Thymus (tissue), 11 donors: ENCODE results near the gene PFDN6. TPM values are rescaled to one million over a fixed set of nuclear protein-coding genes. Genes with fewer than 3 reads are reported as not detected.

ENCODE experiments used
- DNase-seq, 9 donors: peaks; one replicate each; pipeline ENCODE4 v3.0.0-alpha.2; 2013; ENCODE audit warnings: low spot score in 9 of 9, low read depth in 6 of 9, missing footprints in 1 of 9
- H3K27ac ChIP-seq, 2 donors: one replicate each; pipeline ENCODE4 v1.5.1; 2013; ENCODE audit warnings: control low read depth in 1 of 2, low read depth in 1 of 2, low read length in 1 of 2, mild to moderate bottlenecking in 1 of 2, moderate library complexity in 1 of 2
- H3K27me3 ChIP-seq, 2 donors: one replicate each; pipeline ENCODE4 v1.5.1; 2013; ENCODE audit warnings: low read length in 1 of 2; ENCODE audit not compliant: control insufficient read depth in 2 of 2, insufficient read depth in 1 of 2
- H3K36me3 ChIP-seq, 2 donors: one replicate each; pipeline ENCODE4 v1.5.1; 2013; ENCODE audit warnings: low read length in 1 of 2, mild to moderate bottlenecking in 1 of 2, moderate library complexity in 1 of 2; ENCODE audit not compliant: control insufficient read depth in 2 of 2, insufficient read depth in 2 of 2
- H3K4me1 ChIP-seq, 2 donors: one replicate each; pipeline ENCODE4 v1.5.1; 2013; ENCODE audit warnings: low read length in 2 of 2; ENCODE audit not compliant: control insufficient read depth in 2 of 2, insufficient read depth in 2 of 2
- H3K4me3 ChIP-seq, 2 donors: one replicate each; pipeline ENCODE4 v1.5.1; 2013; ENCODE audit warnings: low read length in 2 of 2, control low read depth in 1 of 2, mild to moderate bottlenecking in 1 of 2
- H3K9me3 ChIP-seq, 2 donors: one replicate each; pipeline ENCODE4 v1.5.1; 2013; ENCODE audit warnings: low read length in 1 of 2, mild to moderate bottlenecking in 1 of 2; ENCODE audit not compliant: control insufficient read depth in 2 of 2, insufficient read depth in 1 of 2
- WGBS: extraction: QIAGEN DNeasy Blood & Tissue Kit; methylation state at CpG from one replicate; pipeline ENCODE4 v1.1.7; 2013; 5-methylcytosine and 5-hydroxymethylcytosine counted together
- polyA plus RNA-seq: library from polyadenylated mRNA; stranded (reverse); fragments of 200-250 nt; gene quantifications from one replicate; pipeline ENCODE4 v1.2.3, GENCODE V29; 2013
- total RNA-seq: library from RNA; stranded (reverse); fragments of 120-200 nt; gene quantifications from one replicate; pipeline ENCODE4 v1.2.4, GENCODE V29; 2013
- donor health status: healthy.

PFDN6 gene
- total and polyA plus RNA-seq, 2 donors = 92.8 to 171 TPM

- Histone ChIP-seq H3K27me3 (no peaks in the 10 kb centered on the region), H3K9me3 (no peaks in the 10 kb centered on the region), H3K36me3 (no peaks in the 10 kb centered on the region), H3K27ac (no peak overlapping the region), H3K4me3 (no peak overlapping the region), H3K4me1 (no peaks in the 10 kb centered on the region)
- no peak for DNase-seq
- 52% methylated on average over 10 of the region's 10 CpGs for WGBS
These were observed 41.3 kb downstream of the PFDN6 start for GRCh38 chr6:33330736-33331135.

DNA sequence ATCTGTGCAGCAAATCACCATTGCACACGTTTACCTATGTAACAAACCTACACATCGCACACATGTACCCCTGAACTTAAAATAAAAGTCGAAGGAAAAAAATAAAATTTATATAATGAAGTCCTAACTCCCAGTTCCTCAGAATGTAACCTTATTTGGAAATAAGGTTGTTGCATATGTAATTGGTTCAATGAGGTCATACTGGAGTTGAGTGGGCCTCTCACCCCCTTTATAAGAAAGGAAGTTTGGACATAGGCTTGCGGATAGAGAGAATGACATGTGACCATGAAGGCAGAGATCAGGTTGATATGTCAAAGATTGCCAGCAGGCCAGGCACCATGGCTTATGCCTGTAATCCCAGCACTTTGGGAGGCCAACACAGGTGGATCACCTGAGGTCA lies 44.3 kb downstream of the PFDN6 start:
- Histone ChIP-seq H3K36me3 (no peaks in the 10 kb centered on the region), H3K4me3 (no peak overlapping the region), H3K4me1 (no peaks in the 10 kb centered on the region), H3K27me3 (no peaks in the 10 kb centered on the region), H3K9me3 (no peaks in the 10 kb centered on the region), H3K27ac (no peak overlapping the region)
- no peak for DNase-seq
- WGBS = 96% methylated on average over 4 of the region's 4 CpGs

- WGBS = 96% methylated on average over 4 of the region's 4 CpGs
- Histone ChIP-seq H3K4me3 (no peak overlapping the region), H3K4me1 (no peaks in the 10 kb centered on the region), H3K27me3 (no peaks in the 10 kb centered on the region), H3K9me3 (no peaks in the 10 kb centered on the region), H3K27ac (no peak overlapping the region), H3K36me3 (no peaks in the 10 kb centered on the region)
- DNase-seq = no peak
These were observed 46.5 kb downstream of the PFDN6 start for GRCh38 chr6:33335916-33336315.

DNA sequence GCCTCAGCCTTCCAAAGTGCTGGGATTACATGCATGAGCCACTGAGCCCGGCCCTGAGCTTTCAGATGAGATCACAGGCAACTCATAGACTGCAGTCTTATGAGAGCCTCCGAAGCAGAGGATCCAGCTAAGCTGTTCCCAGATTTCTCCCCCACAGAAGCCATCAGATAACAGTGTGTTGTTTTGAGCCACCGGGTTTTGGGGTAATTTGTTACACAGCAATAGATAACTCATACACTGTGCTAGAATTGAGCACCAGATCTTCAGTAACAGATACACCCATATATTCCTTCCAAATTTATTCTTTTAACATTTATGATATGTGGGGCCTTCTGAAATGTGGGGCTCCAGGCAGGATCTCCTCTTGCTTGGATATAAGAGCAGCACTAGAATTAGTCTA lies 47.1 kb downstream of the PFDN6 start:
- 96% methylated on average over 3 of the region's 3 CpGs for WGBS
- no peak for DNase-seq

GRCh38 chr6:33339193-33339592 lies 49.8 kb downstream of the PFDN6 start:
- no peak overlapping the region for H3K4me3 ChIP-seq
- WGBS = 89% methylated on average over 6 of the region's 6 CpGs

More for the DNA sequence above, 47.1 kb downstream of the PFDN6 start:
- no peak overlapping the region for H3K4me3 ChIP-seq
- H3K4me1 ChIP-seq = no peaks in the 10 kb centered on the region
- H3K9me3 ChIP-seq = no peaks in the 10 kb centered on the region
- no peaks in the 10 kb centered on the region for H3K27me3 ChIP-seq
- no peaks in the 10 kb centered on the region for H3K36me3 ChIP-seq
- H3K27ac ChIP-seq = no peak overlapping the region

More at GRCh38 chr6:33339193-33339592, 49.8 kb downstream of the PFDN6 start:
- Histone ChIP-seq H3K36me3 (no peaks in the 10 kb centered on the region), H3K9me3 (peaks cover 0 to 3% of the 10 kb centered on the region in 2 donors), H3K27me3 (no peaks in the 10 kb centered on the region), H3K27ac (no peak overlapping the region), H3K4me1 (peaks cover 2 to 17% of the 10 kb centered on the region in 2 donors)
- DNase-seq = no peak

Other genes with a start within 250 kb of the PFDN6 start
- 700 TPM for gene HLA-DPA1, start 216.0 kb upstream of the PFDN6 start, total RNA-seq
- gene HLA-DPA1, start 216.0 kb upstream of the PFDN6 start, polyA plus RNA-seq = 332 TPM
- 306 TPM for gene HLA-DPB1, start 213.6 kb upstream of the PFDN6 start, total RNA-seq
- gene HLA-DPB1, start 213.6 kb upstream of the PFDN6 start, polyA plus RNA-seq = 575 TPM
- gene COL11A2, start 97.1 kb upstream of the PFDN6 start, total RNA-seq = 2.1 TPM
- 5.5 TPM for gene COL11A2, start 97.1 kb upstream of the PFDN6 start, polyA plus RNA-seq
- gene RXRB, start 88.9 kb upstream of the PFDN6 start, total RNA-seq = 19.4 TPM
- gene RXRB, start 88.9 kb upstream of the PFDN6 start, polyA plus RNA-seq = 60.7 TPM
- gene SLC39A7, start 88.7 kb upstream of the PFDN6 start, total RNA-seq = 32.1 TPM
- 43.0 TPM for gene SLC39A7, start 88.7 kb upstream of the PFDN6 start, polyA plus RNA-seq
- 31.3 TPM for gene HSD17B8, start 84.9 kb upstream of the PFDN6 start, total RNA-seq
- gene HSD17B8, start 84.9 kb upstream of the PFDN6 start, polyA plus RNA-seq = 15.7 TPM
- 35.0 TPM for gene RING1, start 81.1 kb upstream of the PFDN6 start, total RNA-seq
- gene RING1, start 81.1 kb upstream of the PFDN6 start, polyA plus RNA-seq = 62.6 TPM
- gene VPS52, start 17.7 kb upstream of the PFDN6 start, total RNA-seq = 26.3 TPM
- 59.0 TPM for gene VPS52, start 17.7 kb upstream of the PFDN6 start, polyA plus RNA-seq
- gene RPS18, start 17.5 kb upstream of the PFDN6 start, total RNA-seq = 5,201 TPM
- 5,710 TPM for gene RPS18, start 17.5 kb upstream of the PFDN6 start, polyA plus RNA-seq
- 9.0 TPM for gene B3GALT4, start 12.5 kb upstream of the PFDN6 start, total RNA-seq
- 14.9 TPM for gene B3GALT4, start 12.5 kb upstream of the PFDN6 start, polyA plus RNA-seq
- gene WDR46, start 362 bp upstream of the PFDN6 start, total RNA-seq = 48.6 TPM
- 68.6 TPM for gene WDR46, start 362 bp upstream of the PFDN6 start, polyA plus RNA-seq
- 19.9 TPM for gene RGL2, start 9.3 kb downstream of the PFDN6 start, total RNA-seq
- 120 TPM for gene RGL2, start 9.3 kb downstream of the PFDN6 start, polyA plus RNA-seq
- gene TAPBP, start 24.5 kb downstream of the PFDN6 start, total RNA-seq = 37.7 TPM
- 57.0 TPM for gene TAPBP, start 24.5 kb downstream of the PFDN6 start, polyA plus RNA-seq
- 10.3 TPM for gene ZBTB22, start 28.1 kb downstream of the PFDN6 start, total RNA-seq
- 15.5 TPM for gene ZBTB22, start 28.1 kb downstream of the PFDN6 start, polyA plus RNA-seq
- gene DAXX, start 33.4 kb downstream of the PFDN6 start, total RNA-seq = 45.0 TPM
- gene DAXX, start 33.4 kb downstream of the PFDN6 start, polyA plus RNA-seq = 48.1 TPM
- 34.3 TPM for gene KIFC1, start 102.2 kb downstream of the PFDN6 start, total RNA-seq
- gene KIFC1, start 102.2 kb downstream of the PFDN6 start, polyA plus RNA-seq = 5.5 TPM
- gene PHF1, start 121.4 kb downstream of the PFDN6 start, total RNA-seq = 16.3 TPM
- 141 TPM for gene PHF1, start 121.4 kb downstream of the PFDN6 start, polyA plus RNA-seq
- gene CUTA, start 128.5 kb downstream of the PFDN6 start, total RNA-seq = 136 TPM
- 199 TPM for gene CUTA, start 128.5 kb downstream of the PFDN6 start, polyA plus RNA-seq
- 3.0 TPM for gene SYNGAP1, start 130.5 kb downstream of the PFDN6 start, total RNA-seq
- 26.7 TPM for gene SYNGAP1, start 130.5 kb downstream of the PFDN6 start, polyA plus RNA-seq
- gene ZBTB9, start 165.0 kb downstream of the PFDN6 start, total RNA-seq = 5.7 TPM
- 9.0 TPM for gene ZBTB9, start 165.0 kb downstream of the PFDN6 start, polyA plus RNA-seq